GM23248 (cell line): Measurements from ENCODE around the gene ZKSCAN5. TPM values are rescaled to one million over a fixed set of nuclear protein-coding genes. Genes with fewer than 3 reads are reported as not detected.
"Not testable (repeated sequence)": the region's sequence is repeated elsewhere in the genome, so short reads cannot be mapped to it uniquely, and the experiment has no call there.

Source experiments
- DNase-seq: peaks from one replicate; pipeline ENCODE4 v3.0.0-alpha.2; 2015
- H2AFZ ChIP-seq: fragments of 200-600 bp; sonication (generic); 2 replicates; pipeline ENCODE4 v1.6.1; 2016; ENCODE audit warnings: antibody characterized with exemption
- H3F3A ChIP-seq: fragments of 200-600 bp; sonication (generic); 2 replicates; pipeline ENCODE4 v1.6.1; 2016; ENCODE audit warnings: mild to moderate bottlenecking, antibody characterized with exemption, mixed run types; ENCODE audit not compliant: insufficient read depth
- H3K27ac ChIP-seq: fragments of 200-600 bp; sonication (generic); 2 replicates; pipeline ENCODE4 v1.5.1; 2016; ENCODE audit warnings: mild to moderate bottlenecking
- H3K27me3 ChIP-seq: fragments of 200-600 bp; sonication (generic); replicated peaks from 2 replicates; pipeline ENCODE4 v1.6.1; 2016; ENCODE audit warnings: mild to moderate bottlenecking; ENCODE audit not compliant: insufficient read depth
- H3K36me3 ChIP-seq: fragments of 200-600 bp; sonication (generic); 2 replicates; pipeline ENCODE4 v1.6.1; 2016; ENCODE audit warnings: low read depth, mild to moderate bottlenecking
- H3K4me1 ChIP-seq: fragments of 200-600 bp; sonication (generic); 2 replicates; pipeline ENCODE4 v1.6.1; 2016; ENCODE audit warnings: mild to moderate bottlenecking; ENCODE audit not compliant: insufficient read depth
- H3K4me2 ChIP-seq: fragments of 200-600 bp; sonication (generic); one replicate; pipeline ENCODE4 v1.6.1; 2016; ENCODE audit warnings: mild to moderate bottlenecking; ENCODE audit not compliant: unreplicated experiment
- H3K4me3 ChIP-seq: fragments of 200-600 bp; sonication (generic); 2 replicates; pipeline ENCODE4 v1.5.1; 2016; ENCODE audit warnings: mild to moderate bottlenecking
- H3K79me2 ChIP-seq: fragments of 200-600 bp; sonication (generic); 2 replicates; pipeline ENCODE4 v1.6.1; 2016; ENCODE audit warnings: mild to moderate bottlenecking; ENCODE audit not compliant: insufficient read depth
- H3K9ac ChIP-seq: fragments of 200-600 bp; sonication (generic); 2 replicates; pipeline ENCODE4 v1.6.1; 2016; ENCODE audit warnings: mild to moderate bottlenecking
- H3K9me2 ChIP-seq: fragments of 200-600 bp; sonication (generic); 2 replicates; pipeline ENCODE4 v1.6.1; 2016; ENCODE audit warnings: mixed run types, mild to moderate bottlenecking, moderate library complexity; ENCODE audit not compliant: insufficient read depth
- H3K9me3 ChIP-seq: fragments of 200-600 bp; sonication (generic); one replicate; pipeline ENCODE4 v1.6.1; 2017; ENCODE audit warnings: low read depth
- H4K20me1 ChIP-seq: fragments of 200-600 bp; sonication (generic); 2 replicates; pipeline ENCODE4 v1.6.0; 2016; ENCODE audit not compliant: insufficient read depth
- EZH2 ChIP-seq: fragments of 200-600 bp; sonication (generic); IDR thresholded peaks from 2 replicates; pipeline ENCODE4 v1.6.1; 2018; ENCODE audit warnings: antibody characterized with exemption, mild to moderate bottlenecking; ENCODE audit not compliant: insufficient read depth, poor library complexity, severe bottlenecking
- EZH2phosphoT487 ChIP-seq: fragments of 200-600 bp; sonication (generic); IDR thresholded peaks from 2 replicates; pipeline ENCODE4 v1.6.1; 2018; ENCODE audit warnings: antibody characterized with exemption, moderate library complexity, mild to moderate bottlenecking, low read depth; ENCODE audit not compliant: insufficient read depth
- WGBS, 2 experiments: methylation state at CpG; one replicate each; pipeline ENCODE4 v1.1.6; 2015 to 2017; ENCODE audit warnings: low lambda C conversion rate in 2 of 2, low coverage in 1 of 2; ENCODE audit errors: missing lambda C conversion rate in 2 of 2; 5-methylcytosine and 5-hydroxymethylcytosine counted together
- in situ Hi-C: fragments of 300-500 bp; cut with MboI; formaldehyde crosslinking; loops from 2 replicates; pipeline ENCODE4 v1.15.0; 2020
- polyA plus RNA-seq: library from polyadenylated mRNA; unstranded; fragments of >200 nt; fragmentation: Nextera tagmentation; extraction: Ambion mirVana; gene quantifications from 2 replicates; pipeline ENCODE4 v1.2.1, GENCODE V29; 2016
- total RNA-seq: library from RNA; depleted of rRNA; stranded (reverse); fragments of >200 nt; shearing (Covaris generic); gene quantifications from 2 replicates; pipeline ENCODE4 v1.2.3, GENCODE V29; 2014

ZKSCAN5 gene
- total and polyA plus RNA-seq, 2 experiments from 2014 or later = 6.4 to 12.0 TPM

DNA sequence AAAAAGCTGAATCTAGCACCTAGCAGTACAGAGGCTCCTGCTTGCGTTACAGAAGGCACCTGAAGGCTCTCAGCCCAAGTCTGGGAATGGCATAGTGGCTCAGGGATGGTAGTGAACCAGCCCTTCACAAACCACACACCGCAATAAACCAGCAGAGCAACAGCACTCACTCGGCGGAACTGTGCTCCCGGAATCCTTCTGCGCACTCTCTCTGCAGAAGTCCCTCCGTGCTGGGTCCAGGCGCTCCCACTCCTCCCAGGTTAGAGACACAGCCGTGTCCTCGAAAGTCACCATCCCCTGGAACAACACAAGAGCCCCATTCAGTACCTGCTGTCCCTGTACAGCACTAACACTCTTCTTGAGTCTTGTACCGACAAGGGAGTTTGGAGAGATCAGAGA lies 5.9 kb upstream of the ZKSCAN5 start:
- H3K9me3 ChIP-seq = no peaks in the 10 kb centered on the region
- peaks cover 86% of the 10 kb centered on the region for H3K79me2 ChIP-seq
- in situ Hi-C loops = no loop called here
- H4K20me1 ChIP-seq = no peaks in the 10 kb centered on the region; the same call in 1 of the 2 replicates
- DNase-seq = peak; percentile 11
- WGBS, 2 experiments = 71 to 72% methylated on average over 11 of the region's 11 CpGs
- H3K36me3 ChIP-seq = peaks cover 31% of the 10 kb centered on the region
- H3K4me3 ChIP-seq = peak overlapping the region; percentile 99
- peak overlapping the region; percentile 84 for H3K4me2 ChIP-seq
- peak overlapping the region; percentile 88 for H3K9ac ChIP-seq
- H3K27ac ChIP-seq = peak overlapping the region; percentile 88
- H3F3A ChIP-seq = peaks cover 11% of the 10 kb centered on the region; the same call in 1 of the 2 replicates
- no peaks in the 10 kb centered on the region for H3K27me3 ChIP-seq
- no peak overlapping the region for H2AFZ ChIP-seq
- H3K4me1 ChIP-seq = peaks cover 12% of the 10 kb centered on the region; the same call in 1 of the 2 replicates
- H3K9me2 ChIP-seq = no peaks in the 10 kb centered on the region
- TF ChIP-seq EZH2phosphoT487 (no peak), EZH2 (no peak)

DNA sequence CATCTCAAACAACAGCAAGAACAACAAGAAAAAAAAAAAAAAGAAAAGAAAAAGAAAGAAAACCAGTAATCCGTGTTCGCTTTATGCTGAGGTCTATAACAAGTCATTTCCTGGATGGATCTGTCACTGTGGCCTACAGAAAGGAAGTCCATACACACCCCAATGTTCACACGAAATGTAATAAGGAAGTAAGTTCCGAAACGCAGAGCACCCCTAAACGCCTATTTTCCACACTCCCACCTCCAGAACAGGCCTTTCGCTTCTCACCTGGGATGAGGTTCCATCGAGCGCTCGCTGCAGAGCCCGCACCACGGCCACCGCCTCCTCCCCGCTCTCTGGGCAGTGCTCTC lies 5.1 kb upstream of the ZKSCAN5 start:
- peak overlapping the region; percentile 88 for H3K9ac ChIP-seq
- H3K79me2 ChIP-seq = peaks cover 77% of the 10 kb centered on the region
- DNase-seq = peak; percentile 53
- H2AFZ ChIP-seq = peak overlapping the region; percentile 98
- peak overlapping the region; percentile 88 for H3K27ac ChIP-seq
- H4K20me1 ChIP-seq = no peaks in the 10 kb centered on the region; the same call in 1 of the 2 replicates
- peaks cover 23% of the 10 kb centered on the region for H3K36me3 ChIP-seq
- TF ChIP-seq EZH2phosphoT487 (no peak), EZH2 (no peak)
- H3K9me3 ChIP-seq = no peaks in the 10 kb centered on the region
- peak overlapping the region; percentile 84 for H3K4me2 ChIP-seq
- peaks cover 12% of the 10 kb centered on the region; the same call in 1 of the 2 replicates for H3K4me1 ChIP-seq
- no peaks in the 10 kb centered on the region for H3K9me2 ChIP-seq
- in situ Hi-C loops = no loop called here
- no peaks in the 10 kb centered on the region for H3K27me3 ChIP-seq
- 1 to 4% methylated on average over 14 of the region's 14 CpGs for WGBS, 2 experiments
- peak overlapping the region; percentile 99 for H3K4me3 ChIP-seq
- H3F3A ChIP-seq = peaks cover 11% of the 10 kb centered on the region; the same call in 1 of the 2 replicates

DNA sequence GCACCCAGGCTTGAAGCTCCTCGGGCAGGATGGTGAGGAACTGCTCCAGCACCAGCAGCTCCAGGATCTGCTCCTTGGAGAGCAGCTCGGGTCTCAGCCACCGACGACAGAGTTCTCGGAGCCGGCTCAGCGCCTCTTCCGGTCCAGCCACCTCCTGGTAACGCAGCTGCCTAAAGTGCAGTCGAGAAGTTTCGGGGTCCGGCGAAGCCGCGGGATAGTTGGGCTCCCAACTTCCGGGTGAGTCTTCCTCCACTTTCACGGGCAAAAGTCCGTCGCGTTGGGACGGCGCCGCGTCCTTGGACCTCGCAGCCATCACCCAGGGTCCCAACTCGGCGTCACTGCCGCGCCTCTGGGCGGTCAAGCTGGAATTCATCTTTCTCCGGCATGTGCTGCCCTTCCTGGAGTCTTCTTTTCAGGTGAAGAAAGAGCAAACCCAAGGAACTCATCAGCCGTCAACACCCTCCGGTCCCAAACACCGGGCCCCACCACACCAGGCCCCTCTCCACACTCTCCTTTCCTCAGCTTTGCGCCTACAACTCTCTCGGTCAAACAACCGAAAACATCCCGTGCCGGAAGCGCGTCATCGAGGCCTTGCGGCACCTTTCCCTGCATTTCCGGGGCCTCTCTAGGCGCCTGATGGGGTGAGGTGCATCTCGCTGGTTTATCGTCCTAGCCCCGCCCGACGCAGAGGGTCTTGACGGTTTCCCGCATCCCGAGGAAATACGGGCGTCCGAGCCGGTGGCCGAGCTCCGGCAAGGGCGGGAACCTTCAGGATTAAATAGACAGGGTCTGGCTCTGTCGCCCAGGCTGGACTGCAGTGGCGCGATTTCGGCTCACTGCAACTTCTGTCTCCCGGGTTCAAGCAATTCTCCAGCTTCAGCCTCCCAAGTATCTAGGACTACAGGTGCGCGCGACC lies 4.5 kb upstream of the ZKSCAN5 start, which contains the start of gene ZNF394:
TSS of gene ZNF394 (minus strand) at position 561 of the 916 bp plus-strand sequence. CDS start at position 373, 188 bp downstream.
- peaks cover 11% of the 10 kb centered on the region; the same call in 1 of the 2 replicates for H3F3A ChIP-seq
- peak within 1 kb of the TSS; percentile 88 for H3K27ac ChIP-seq
- DNase-seq = peak; percentile 96
- in situ Hi-C loops = no loop called here
- no peaks in the 10 kb centered on the region for H3K27me3 ChIP-seq
- H3K36me3 ChIP-seq = peaks cover 17% of the 10 kb centered on the region
- peaks cover 71% of the 10 kb centered on the region for H3K79me2 ChIP-seq
- no peaks in the 10 kb centered on the region for H3K9me2 ChIP-seq
- H2AFZ ChIP-seq = peak within 1 kb of the TSS; percentile 98
- WGBS, 2 experiments = 1 to 2% methylated on average over 68 of the region's 68 CpGs
- H3K4me3 ChIP-seq = peak within 1 kb of the TSS; percentile 99
- peaks cover 12% of the 10 kb centered on the region; the same call in 1 of the 2 replicates for H3K4me1 ChIP-seq
- no peaks in the 10 kb centered on the region for H3K9me3 ChIP-seq
- peak within 1 kb of the TSS; percentile 84 for H3K4me2 ChIP-seq
- TF ChIP-seq EZH2phosphoT487 (no peak), EZH2 (no peak)
- peak within 1 kb of the TSS; percentile 88 for H3K9ac ChIP-seq
- no peaks in the 10 kb centered on the region; the same call in 1 of the 2 replicates for H4K20me1 ChIP-seq

DNA sequence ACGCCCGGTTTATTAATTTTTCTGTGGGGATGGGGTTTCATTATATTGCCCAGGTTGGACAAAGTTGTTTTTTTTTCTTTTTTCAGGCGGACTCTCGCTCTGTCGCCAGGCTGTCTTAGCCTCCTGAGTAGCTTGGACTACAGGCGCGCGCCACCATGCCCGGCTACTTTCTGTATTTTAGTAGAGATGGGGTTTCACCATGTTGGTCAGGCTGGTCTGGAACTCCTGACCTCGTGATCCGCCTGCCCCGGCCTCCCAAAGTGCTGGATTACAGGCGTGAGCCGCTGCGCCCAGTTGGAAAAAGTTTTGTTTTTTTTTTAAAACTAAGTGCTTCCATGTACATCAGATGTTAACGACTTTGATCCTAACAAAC lies 3.8 kb upstream of the ZKSCAN5 start:
- peaks cover 11% of the 10 kb centered on the region; the same call in 1 of the 2 replicates for H3F3A ChIP-seq
- H4K20me1 ChIP-seq = no peaks in the 10 kb centered on the region; the same call in 1 of the 2 replicates
- peaks cover 13% of the 10 kb centered on the region for H3K4me1 ChIP-seq
- peak overlapping the region; percentile 99 for H3K4me3 ChIP-seq
- WGBS, 2 experiments = 55% methylated on average over 16 of the region's 16 CpGs
- peaks cover 12% of the 10 kb centered on the region; the same call in 1 of the 2 replicates for H3K36me3 ChIP-seq
- peak overlapping the region; percentile 88 for H3K27ac ChIP-seq
- TF ChIP-seq EZH2 (no peak), EZH2phosphoT487 (no peak)
- peak overlapping the region; percentile 98 for H2AFZ ChIP-seq
- H3K79me2 ChIP-seq = peaks cover 70% of the 10 kb centered on the region
- in situ Hi-C loops = no loop called here
- peak overlapping the region; percentile 88 for H3K9ac ChIP-seq
- no peaks in the 10 kb centered on the region for H3K9me3 ChIP-seq
- H3K27me3 ChIP-seq = no peaks in the 10 kb centered on the region
- H3K4me2 ChIP-seq = peak overlapping the region; percentile 84
- no peak for DNase-seq
- H3K9me2 ChIP-seq = no peaks in the 10 kb centered on the region

DNA sequence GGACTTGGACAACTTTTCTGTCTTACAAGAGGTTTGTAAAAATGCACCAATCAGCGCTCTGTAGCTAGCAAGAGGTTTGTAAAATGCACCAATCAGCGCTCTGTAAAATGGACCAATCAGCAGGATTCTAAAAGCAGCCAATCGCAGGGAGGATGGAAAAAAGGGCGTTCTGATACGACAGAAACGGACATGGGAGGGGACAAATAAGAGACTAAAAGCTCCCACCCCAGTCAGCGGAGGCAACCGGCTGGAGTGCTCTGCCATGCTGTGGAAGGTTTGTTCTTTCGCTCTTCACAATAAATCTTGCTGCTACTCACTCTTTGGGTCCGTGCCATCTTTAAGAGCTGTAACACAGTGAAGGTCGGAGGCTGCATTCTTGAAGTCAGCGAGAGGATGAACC lies 3.2 kb upstream of the ZKSCAN5 start:
- H3K9me3 ChIP-seq, H3K27ac ChIP-seq, H3K27me3 ChIP-seq, H3K36me3 ChIP-seq, H3K9ac ChIP-seq, H3K4me2 ChIP-seq, in situ Hi-C loops, H2AFZ ChIP-seq, H4K20me1 ChIP-seq, H3K9me2 ChIP-seq: not testable (repeated sequence)
- WGBS, 2 experiments = 94 to 95% methylated on average over 12 of the region's 12 CpGs
- peaks cover 70% of the 10 kb centered on the region for H3K79me2 ChIP-seq
- peaks cover 11% of the 10 kb centered on the region; the same call in 1 of the 2 replicates for H3F3A ChIP-seq
- H3K4me1 ChIP-seq = peaks cover 19% of the 10 kb centered on the region
- DNase-seq = peak; percentile 10
- peak overlapping the region; percentile 99 for H3K4me3 ChIP-seq
